Fibroblast of skin of left quadriceps (primary cell): Measurements from ENCODE around the gene LRRC8A.
"Not testable (repeated sequence)": the region's sequence is repeated elsewhere in the genome, so short reads cannot be mapped to it uniquely, and the experiment has no call there.

Experiments used
- DNase-seq, 2 experiments: peaks; one replicate each; pipeline ENCODE4 v3.0.0-alpha.2; 2013; ENCODE audit warnings: low read depth in 2 of 2

Gene LRRC8A

DNA sequence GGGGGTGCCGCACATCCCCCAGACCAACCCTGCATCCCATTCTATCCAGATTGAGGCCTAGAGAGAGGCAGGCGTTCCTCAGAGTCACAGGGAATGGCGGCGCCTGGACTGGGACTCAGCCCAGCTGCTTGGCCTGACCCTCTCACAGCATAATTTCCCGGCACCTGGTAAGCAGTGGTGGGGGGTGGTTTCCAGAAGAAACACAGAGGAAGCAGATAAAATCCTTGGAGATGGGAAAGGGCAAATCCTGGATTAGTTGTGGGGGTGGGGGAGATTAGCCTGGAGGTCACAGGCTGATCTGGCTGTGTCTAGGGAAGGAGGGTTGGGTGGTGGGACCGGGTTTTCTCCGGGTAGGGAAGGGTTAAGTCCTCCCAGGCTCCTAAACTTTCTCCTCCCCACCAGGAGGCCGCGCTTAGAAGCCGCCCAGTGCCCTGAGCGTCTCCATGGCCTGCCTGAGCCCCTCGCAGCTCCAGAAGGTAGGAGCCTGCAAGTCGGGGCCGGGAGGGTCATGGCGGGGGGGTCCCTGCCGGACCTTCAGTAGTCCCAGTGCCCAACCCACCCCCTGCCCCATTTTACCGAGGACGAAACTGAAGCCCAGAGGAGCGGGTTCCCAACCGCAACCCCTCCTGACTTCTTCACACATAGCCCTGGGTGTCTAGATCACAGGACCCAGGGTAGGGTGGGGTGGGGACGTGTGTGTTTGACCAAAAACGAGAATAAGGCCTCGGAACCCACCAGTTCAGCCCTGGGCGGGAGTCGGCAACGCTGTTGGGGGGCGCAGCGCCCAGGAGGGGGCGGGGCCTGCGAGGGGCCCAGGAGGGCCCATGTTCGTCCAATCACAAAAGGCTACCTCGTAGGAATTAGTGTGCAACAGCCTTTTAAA is 40.2 kb downstream of the LRRC8A start:
- DNase-seq = no peak

GRCh38 chr9:128923493-128923883 is 41.6 kb downstream of the LRRC8A start:
- DNase-seq = no peak

DNA sequence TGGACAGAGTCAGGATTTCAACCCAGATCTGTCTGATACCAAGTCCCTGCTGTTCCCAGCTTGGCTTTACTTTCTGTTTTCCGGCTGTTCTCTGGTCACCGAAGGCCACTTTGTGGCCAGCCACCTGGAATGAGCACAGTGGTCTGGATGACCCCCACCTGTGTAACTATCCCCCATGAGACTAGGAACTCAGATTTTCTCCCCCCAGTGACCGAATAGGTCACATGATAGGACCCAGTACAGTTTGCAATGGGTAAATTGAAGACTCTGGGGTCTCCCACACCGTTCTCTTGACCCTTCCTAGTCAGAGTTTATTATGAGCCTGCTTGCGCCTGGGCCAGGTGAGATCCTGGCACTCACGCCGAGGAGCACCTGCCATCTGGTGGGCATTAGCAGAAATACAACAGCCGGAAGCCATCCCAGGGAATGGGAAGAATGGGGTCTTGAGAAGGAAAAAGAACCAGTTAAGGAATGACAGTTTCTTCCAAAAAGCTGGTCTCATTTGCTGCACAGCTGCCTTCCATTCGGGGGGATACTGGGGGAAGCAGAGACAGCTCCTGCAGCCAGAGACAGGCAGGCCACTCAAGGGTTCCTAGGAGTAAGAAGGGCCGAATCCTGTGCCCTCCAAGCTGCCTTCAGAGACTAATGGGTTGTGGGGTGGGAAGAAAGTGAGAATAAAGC is 45.9 kb downstream of the LRRC8A start:
- no peak for DNase-seq

DNA sequence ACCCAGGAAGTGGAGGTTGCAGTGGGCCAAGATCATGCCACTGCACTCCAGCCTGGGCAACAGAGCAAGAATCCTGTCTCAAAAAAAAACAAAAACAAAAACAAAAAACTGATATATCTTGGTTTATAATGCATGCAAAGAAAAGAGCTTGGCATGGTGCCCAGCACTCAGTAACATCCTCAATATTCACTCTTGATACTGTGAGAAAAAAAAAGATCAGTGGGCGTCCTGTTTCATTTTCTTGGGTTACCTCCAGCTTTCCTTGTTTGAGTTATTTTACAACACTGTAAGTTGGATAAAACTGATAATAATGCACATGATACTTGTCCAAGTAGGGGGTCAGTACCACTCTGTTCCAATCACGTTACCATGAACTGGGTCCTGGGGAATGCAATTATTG is 46.7 kb downstream of the LRRC8A start:
- DNase-seq = no peak

GRCh38 chr9:128929560-128929959 is 47.6 kb downstream of the LRRC8A start:
- no peak for DNase-seq

GRCh38 chr9:128933731-128934130 is 51.8 kb downstream of the LRRC8A start:
- no peak for DNase-seq

GRCh38 chr9:128936171-128936865 is 54.4 kb downstream of the LRRC8A start:
- no peak for DNase-seq

GRCh38 chr9:128937310-128938165 is 55.6 kb downstream of the LRRC8A start:
- DNase-seq = no peak

- DNase-seq = no peak
Measured at GRCh38 chr9:128940271-128940921, 58.5 kb downstream of the LRRC8A start.

DNA sequence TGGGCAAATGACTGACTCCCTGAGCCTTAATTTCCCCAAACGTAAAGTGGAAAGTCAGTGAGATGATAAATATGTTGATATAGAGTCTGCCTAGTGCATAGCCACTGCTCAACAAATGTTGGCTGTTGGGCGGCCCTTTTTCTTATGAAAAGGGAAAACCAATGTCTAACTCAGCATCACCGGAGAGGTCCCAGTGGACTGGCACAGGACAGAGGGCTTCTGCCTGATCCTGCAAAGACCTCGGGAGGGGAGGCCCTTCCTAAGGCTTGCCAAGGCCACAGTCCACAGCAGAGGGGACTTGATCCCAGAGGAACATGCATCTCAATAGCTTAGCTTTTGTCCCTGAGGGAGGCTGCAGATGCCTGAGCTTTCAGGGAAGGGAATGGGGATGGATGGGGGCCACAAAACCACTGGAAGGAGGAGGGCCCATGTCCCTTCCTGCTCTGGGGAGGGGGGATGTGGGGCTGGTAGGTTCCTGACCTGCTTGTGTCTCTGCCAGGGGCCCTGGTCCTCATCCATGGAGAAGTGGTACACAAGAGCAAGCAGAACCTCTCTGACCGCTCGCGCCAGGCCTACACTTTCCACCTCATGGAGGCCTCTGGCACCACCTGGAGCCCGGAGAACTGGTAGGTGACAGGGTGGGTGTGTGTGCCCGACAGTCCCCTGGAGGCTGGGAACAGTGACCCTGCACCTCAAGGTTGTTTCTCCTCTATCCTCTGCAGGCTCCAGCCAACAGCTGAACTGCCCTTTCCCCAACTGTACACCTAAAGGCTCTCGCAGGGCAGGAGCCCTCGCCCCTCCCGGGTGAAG is 59.2 kb downstream of the LRRC8A start:
- DNase-seq = no peak

DNA sequence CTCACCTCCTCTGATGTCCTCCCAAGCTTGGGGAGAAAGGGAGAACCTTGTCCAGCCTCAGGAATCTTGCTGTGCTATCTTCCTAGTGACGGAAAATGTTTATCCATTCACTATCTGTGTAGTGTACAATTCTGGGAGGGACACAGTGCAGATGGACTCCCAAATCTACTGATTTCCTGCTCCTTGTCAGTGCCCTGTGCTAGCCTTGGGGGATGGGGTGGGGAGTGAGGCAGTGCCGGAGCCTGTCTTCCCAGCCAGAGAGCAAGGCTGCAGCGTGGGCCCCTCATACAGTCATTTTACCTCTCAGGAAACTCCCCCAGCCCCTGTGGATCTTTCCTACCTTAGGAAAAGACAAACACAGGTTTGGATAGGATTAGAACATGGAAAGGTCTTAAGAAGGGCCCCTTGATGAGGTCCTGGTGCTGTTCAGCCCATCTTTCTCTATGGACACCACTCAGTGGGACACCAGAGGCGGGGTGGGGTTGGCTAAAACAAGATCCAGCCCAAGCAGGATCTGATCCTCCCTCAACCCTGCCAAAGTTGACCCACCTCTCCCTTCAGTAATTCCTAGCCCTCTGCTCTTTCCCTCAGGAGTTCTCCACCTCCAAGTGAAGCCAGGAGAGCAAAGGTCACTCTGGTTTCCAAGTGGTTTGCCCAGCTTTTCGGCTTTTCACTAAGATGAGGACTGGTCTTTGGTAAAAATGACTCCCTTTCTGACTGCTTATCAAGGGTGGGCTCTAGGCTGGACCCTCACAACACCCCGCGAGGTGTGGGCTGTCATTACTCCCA is 62.1 kb downstream of the LRRC8A start:
- DNase-seq = no peak

- not testable (repeated sequence) for DNase-seq
Measured at GRCh38 chr9:128944966-128945365, 63.0 kb downstream of the LRRC8A start.

DNA sequence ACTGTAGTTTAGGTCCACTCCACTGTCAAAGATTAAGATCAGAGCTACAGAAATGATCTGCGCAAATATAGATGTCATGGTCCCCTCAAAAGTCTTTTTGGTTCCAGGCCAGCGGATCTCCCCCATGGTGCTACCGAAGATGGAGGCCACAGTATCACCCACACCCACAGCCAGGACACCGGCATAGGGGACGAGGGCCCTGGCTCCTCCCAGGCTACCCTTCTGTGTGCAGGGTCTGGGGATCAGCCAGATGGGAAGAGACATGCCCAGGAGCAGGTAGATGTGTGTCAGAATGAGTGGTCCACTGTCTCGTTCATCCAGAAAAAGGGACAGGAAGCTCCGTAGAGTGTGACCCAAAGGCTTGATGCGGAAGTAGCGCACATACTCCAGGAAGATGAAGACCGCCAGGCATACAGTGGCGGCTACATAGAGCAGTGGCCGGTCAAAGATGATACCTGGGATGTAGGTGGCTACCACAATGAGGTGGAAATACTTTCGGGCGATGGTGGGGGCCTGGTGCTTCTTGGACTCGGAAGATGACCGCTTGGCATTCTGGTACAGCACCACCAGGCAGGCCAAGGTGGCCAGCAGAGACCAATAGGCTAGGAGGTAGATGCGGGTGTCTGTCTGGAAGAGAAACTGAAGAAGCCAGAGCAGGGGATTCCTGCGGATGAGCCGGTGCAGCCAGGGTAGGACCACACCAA is 64.0 kb downstream of the LRRC8A start:
- no peak for DNase-seq

DNA sequence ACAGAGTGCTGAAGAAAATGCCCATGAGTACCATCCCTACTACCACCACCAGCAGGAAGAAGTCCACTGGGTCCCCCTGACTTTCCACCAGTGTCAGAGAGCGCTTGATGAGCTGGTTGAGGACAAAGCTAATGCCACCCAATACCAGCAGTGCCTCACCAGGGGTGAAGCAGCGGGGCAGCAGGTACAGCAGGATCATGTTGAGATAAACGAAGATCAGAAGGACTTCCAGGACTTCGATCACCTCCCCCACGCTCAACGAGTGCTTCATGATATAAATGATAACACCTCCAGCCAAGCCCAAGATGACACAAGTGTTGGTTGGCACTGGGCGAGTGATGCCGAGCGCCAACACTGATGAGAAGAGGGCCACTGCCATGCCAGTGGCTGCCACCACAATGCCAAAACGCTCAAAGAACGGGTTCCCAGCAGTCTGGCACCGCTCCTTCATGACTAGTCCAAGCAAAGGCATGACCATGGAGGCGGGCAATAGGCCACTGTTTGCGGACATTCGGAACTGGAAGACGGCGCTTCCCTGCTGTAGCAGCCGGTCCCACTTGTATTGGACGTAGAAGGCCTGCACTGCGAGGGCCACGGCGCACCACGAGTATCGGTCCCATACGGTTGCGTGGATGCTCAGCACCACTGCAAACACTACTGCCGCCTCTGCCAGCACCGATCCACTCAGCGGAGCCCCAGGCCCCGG is 64.8 kb downstream of the LRRC8A start:
- no peak for DNase-seq

DNA sequence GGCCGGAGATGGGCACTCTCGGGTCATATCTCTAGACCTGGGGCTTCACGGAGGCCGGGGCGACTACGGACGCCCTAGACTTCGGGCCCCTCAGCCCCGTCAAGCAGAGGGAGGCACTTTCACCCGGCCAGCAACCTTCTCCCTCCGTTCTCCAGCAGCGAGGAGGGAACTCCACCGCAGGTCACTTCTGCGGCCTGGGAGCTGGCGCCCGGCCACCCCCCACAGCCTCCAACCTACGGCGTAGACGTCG is 65.3 kb downstream of the LRRC8A start:
- DNase-seq = no peak

- DNase-seq = peak; percentile 81 to 82
Measured at GRCh38 chr9:128947527-128948301, 65.8 kb downstream of the LRRC8A start, which contains the start of the genes DOLK and NUP188. Gene DOLK (minus strand): TSS chr9:128947603. CDS start chr9:128947303, 300 bp downstream. Gene NUP188 (plus strand): TSS chr9:128947699. CDS start chr9:128947720, 21 bp downstream.

DNA sequence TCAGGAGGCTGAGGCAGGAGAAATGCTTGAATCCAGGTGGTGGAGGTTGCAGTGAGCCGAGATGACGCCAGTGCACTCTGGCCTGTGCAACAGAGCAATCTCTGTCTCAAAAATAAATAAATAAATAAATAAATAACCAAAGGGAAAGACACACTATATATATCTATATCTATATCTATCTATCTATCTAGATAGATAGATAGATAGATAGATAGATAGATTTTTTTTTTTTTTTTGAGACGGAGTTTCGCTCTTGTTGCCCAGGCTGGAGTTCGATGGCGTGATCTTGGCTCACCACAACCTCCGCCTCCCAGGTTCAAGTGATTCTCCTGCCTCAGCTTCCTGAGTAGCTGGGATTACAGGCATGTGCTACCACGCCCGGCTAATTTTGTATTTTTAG is 79.5 kb downstream of the LRRC8A start:
- not testable (repeated sequence) for DNase-seq
